CD4-positive, alpha-beta T cell treated with Interleukin-12 subunit alpha and Interleukin-12 subunit beta, for 1 hour (primary cell): Measurements from ENCODE around the gene AMOTL1.

Source experiments
- DNase-seq: peaks from one replicate; pipeline ENCODE4 v3.0.0-alpha.2; 2020

AMOTL1 gene

GRCh38 chr11:94861306-94861845 lies 93.2 kb downstream of the AMOTL1 start:
- DNase-seq: no peak

DNA sequence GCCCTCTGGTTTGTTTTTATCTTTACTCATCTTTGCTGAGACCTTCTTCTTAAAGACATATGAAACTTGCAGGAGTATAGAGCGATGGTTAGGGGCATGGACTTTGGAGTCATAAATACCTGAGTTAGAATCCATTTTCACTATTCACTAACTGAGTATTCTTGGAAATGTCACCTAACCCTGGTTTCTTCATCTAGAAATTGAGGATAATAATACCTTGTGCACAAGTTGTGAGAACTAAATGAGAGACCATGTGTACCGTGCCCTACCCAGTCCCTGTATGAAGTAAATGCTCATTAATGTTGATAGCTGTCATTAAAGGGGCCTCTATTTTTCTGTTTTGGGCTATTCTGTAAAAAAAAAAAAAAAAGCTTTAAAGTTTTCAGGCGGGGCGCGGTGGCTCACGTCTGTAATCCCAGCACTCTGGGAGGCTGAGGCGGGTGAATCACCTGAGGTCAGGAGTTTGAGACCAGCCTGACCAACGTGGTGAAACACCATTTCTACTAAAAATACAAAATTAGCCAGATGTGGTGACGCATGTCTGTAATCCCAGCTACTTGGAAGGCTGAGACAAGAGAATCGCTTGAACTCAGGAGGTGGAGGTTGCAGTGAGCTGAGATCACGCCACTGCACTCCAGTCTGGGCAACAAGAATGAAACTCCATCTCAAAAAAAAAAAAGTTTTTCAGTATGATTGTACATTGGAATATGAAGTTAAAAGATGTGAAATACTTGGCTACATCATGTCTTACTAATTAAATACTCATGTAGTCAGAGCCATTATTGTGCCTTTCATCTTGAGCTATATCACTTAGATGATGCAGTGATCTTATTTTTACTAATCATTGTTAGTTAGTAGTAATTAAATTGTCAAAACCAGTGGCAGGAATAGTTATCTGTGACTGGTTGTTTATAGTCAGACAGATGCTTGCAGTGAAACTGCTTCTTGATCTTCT lies 95.0 kb downstream of the AMOTL1 start:
- DNase-seq: no peak

DNA sequence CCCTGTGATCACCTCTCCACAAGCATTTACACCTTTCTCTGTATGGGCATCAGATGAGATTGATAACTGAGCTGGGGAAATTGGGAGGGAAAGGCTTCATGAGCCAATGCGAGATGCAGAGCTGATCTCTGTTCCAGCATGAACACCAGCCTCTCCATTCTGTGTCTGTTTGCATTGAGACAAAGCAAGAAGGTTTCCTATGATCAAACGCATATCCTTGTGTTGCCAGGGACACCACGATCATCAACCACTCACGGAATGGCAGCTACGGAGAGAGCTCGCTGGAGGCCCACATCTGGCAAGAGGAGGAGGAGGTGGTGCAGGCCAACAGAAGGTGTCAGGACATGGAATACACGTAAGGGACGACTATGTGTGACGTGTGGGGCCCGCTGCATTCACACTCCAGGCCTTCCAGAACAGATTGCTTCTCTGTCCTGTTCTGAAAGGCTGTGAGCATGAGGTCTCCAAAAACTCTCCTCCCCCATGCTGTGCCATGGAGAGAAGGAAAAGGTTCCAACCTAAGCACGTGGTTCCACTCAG lies 96.4 kb downstream of the AMOTL1 start:
- DNase-seq: no peak

DNA sequence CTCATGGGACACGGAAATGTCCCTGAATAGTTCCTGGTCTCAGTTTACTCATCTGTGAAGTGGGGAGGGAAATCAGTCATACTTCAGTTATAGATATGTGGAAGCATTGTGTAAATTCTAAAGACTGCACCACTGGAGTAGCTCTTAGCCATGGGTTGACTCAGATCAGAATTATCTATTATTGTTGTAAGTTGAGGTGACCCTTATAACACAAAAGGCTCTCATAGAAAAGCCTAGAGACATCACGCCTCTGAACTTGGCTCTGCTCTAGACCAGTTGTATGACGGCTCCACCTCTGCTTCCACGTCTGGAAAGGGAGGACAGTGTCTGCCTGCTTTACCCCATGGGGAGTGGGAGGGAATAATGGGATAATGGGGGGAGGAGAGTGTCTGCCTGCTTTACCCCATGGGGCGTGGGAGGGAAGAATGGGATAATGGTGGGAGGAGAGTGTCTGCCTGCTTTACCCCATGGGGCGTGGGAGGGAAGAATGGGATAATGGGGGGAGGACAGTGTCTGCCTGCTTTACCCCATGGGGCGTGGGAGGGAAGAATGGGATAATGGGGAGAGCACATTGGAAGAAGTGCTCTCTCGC lies 98.2 kb downstream of the AMOTL1 start:
- no peak for DNase-seq

DNA sequence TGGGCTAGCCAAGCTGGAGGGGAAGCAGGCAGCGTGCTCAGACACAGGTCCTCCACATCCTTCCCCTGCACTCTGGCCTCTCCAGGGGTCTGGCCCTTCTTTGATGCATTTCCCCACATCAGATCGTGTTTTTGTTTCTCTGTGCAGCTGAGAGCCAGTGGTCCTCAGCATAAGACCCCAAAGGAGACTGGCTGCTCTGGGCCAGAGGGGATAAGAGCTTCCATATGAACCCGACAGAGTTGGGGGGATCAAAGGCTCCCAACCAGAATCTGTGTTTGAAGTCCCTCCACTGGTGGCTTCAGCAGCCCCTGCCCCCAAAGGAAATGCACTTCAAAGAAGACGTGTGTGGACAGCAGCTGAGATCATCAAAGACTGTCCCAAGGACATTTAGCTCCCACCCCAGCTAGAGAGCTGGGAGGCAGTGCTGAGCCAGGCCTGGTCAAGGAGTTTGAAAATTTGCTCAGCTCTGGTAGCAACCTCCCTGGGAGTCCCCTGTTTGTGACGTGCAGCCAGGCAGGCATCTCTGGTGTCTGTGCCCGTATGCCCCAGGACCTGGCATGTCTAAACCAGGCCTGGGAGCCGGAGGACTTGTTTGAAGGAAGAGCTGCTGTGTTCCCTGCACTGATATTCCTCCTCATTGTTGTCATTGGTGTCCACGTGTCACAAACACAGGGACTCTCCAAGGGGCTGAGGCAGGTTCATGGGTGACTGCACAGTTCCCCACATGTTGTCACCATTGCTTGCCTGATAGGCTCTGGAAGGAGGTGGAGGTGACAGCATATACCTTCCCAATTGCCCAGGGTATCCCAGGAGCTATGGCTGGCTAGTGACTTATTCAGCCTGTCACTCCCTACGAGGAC lies 99.0 kb downstream of the AMOTL1 start:
- no peak for DNase-seq

DNA sequence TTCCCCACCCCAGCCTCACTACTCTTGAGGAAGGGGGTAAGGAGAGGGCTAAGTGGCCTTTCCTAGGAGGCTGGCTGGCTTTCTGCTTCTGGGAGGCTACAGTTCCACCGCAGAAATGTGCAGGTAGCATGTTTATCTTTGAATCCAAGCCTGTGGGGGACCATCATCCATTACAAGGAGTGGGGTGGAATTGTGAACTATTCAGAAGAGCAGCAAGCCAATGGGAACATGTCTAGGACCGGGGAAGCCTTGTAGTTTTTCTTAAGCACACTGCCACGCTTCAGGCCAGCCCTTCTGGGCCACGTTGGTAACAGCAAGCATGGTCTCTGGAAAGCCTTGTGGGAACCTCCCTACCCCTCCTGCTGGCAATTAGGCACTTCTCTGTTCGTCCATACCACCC lies 100.3 kb downstream of the AMOTL1 start:
- DNase-seq: no peak

- DNase-seq: no peak
Measured at GRCh38 chr11:94869186-94869585, 101.0 kb downstream of the AMOTL1 start.

GRCh38 chr11:94870422-94870821 lies 102.3 kb downstream of the AMOTL1 start:
- DNase-seq: no peak

GRCh38 chr11:94871491-94872185 lies 103.5 kb downstream of the AMOTL1 start:
- DNase-seq: no peak

- DNase-seq: no peak
Measured at GRCh38 chr11:94873916-94874540, 105.9 kb downstream of the AMOTL1 start.

GRCh38 chr11:94876222-94876621 lies 108.1 kb downstream of the AMOTL1 start:
- no peak for DNase-seq

- peak; percentile 12 for DNase-seq
Measured at GRCh38 chr11:94876645-94877442, 108.7 kb downstream of the AMOTL1 start.

- DNase-seq: no peak
Measured at GRCh38 chr11:94877443-94878200, 109.5 kb downstream of the AMOTL1 start.

DNA sequence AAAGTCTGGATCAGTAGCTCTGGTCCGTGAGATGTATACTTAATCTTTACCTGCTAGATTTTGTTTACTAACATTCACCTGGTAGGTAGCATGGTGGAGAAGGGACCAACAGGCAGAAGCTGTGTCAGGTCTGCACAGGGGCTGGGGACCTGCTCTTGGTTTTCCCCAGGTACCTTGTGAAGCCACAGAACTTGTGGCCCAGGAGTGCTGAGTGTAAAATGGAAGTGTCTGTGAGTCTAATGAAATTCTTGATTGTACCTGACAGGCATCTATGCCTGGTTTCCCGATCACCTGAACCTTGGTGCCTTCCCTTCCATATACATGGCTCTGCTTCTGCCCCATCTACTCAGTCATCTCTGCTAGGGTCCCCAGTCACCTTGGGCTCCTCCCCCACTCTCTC lies 110.8 kb downstream of the AMOTL1 start:
- DNase-seq: no peak

DNA sequence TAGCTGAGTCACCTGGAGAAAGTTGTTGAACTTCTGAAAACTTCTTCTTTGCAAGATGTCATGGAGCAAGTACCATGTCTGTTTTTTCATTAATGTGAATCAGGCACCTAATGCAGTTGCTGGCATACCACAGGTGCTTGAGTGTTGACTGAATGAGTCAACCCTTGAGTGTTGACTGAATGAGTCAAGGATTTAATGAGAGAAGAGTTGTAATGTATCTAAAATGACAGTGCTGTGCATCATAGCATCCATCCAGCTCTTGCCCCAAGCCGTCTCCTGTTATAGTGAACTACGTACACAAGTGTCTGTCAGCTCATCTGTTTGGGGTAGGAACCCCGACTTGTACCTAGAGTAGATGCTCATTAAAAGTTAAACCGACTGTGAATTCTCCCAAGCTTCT lies 112.1 kb downstream of the AMOTL1 start:
- no peak for DNase-seq

DNA sequence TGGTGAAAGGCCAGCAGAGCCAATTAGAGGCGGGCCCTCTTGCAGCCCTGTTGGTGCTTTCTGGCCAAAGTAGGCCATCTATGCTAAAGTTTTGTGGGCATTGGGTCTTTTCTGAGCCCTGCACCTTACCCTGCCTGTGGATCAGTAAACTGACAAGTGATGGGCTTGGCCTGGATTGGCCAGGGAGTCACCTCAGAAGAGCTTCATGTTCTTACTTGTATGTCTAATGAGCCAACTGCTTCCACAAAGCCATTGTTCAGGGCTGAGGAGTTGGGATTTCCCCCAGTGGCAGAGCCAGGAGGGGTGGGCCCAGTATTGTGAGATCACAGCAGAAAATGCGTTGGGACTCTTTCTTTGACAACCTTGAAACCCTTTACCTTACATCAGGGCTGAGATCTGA lies 114.8 kb downstream of the AMOTL1 start:
- DNase-seq: no peak

- DNase-seq: no peak
Measured at GRCh38 chr11:94883878-94884277, 115.7 kb downstream of the AMOTL1 start.

- no peak for DNase-seq
Measured at GRCh38 chr11:94884376-94884775, 116.2 kb downstream of the AMOTL1 start.

DNA sequence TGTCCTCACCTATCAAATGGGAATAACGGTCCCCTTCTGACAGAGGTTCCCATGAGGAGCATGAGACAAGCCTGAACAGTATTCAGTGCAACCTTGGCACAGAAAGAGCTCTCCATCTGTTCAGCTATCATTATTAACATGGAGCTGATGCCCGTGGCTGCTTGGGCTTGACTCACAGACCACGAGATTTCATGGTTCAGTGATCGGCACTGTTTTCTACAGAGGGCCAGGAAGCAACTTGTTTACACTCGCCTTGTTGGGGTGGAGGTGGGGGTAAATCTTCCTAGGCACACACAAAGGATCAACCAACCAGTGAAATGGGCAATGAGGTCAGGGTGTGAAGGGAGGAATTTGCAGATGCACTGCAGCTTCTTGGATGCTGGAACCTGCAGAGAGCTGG lies 117.0 kb downstream of the AMOTL1 start:
- no peak for DNase-seq

- no peak for DNase-seq
Measured at GRCh38 chr11:94885581-94885980, 117.4 kb downstream of the AMOTL1 start.
